Spinal cord (tissue), 10 donors: Measurements from ENCODE around the gene RESF1. TPM values are rescaled to one million over a fixed set of nuclear protein-coding genes. Genes with fewer than 3 reads are reported as not detected.
A peak's percentile ranks its signal among the peaks of the same experiment; 100 is the strongest.

ENCODE experiments used
- DNase-seq, 6 donors: peaks; one replicate each; pipeline versions ENCODE4 v3.0.0 to v3.0.0-alpha.2; 2013 to 2015; ENCODE audit warnings: low spot score in 6 of 6, low read depth in 4 of 6
- H3K27ac ChIP-seq: one replicate; pipeline ENCODE4 v1.5.1; 2013; ENCODE audit warnings: low read depth, low read length, control low read depth
- H3K27me3 ChIP-seq: one replicate; pipeline ENCODE4 v1.6.1; 2013; ENCODE audit warnings: low read length; ENCODE audit not compliant: control insufficient read depth, insufficient read depth
- H3K36me3 ChIP-seq: one replicate; pipeline ENCODE4 v1.6.1; 2013; ENCODE audit warnings: low read length; ENCODE audit not compliant: control insufficient read depth, insufficient read depth
- H3K4me1 ChIP-seq: one replicate; pipeline ENCODE4 v1.6.1; 2013; ENCODE audit warnings: low read length; ENCODE audit not compliant: control insufficient read depth, insufficient read depth
- H3K4me3 ChIP-seq: one replicate; pipeline ENCODE4 v1.5.1; 2013; ENCODE audit warnings: low read depth, low read length, control low read depth
- H3K9me3 ChIP-seq: one replicate; pipeline ENCODE4 v1.6.1; 2013; ENCODE audit warnings: low read length; ENCODE audit not compliant: control insufficient read depth, insufficient read depth
- WGBS: methylation state at CpG from one replicate; pipeline ENCODE4 v1.1.5; 2013; ENCODE audit warnings: missing lambda C conversion rate; ENCODE audit not compliant: insufficient coverage; 5-methylcytosine and 5-hydroxymethylcytosine counted together
- polyA plus RNA-seq, 2 donors: library from polyadenylated mRNA; unstranded; fragments of 120-200 nt; gene quantifications; one replicate each; pipeline ENCODE4 v1.2.1, GENCODE V29; 2013; ENCODE audit not compliant: insufficient read length in 2 of 2
- total RNA-seq, 2 donors: library from RNA; depleted of rRNA in 1 of 2; stranded (reverse); fragments of 120-200 nt in 1 of 2; fragments of >200 nt in 1 of 2; gene quantifications; one replicate each; pipeline versions ENCODE4 v1.2.3 to v1.2.4, GENCODE V29; 2013 to 2014
- donor health status: healthy.

The RESF1 gene
- total and polyA plus RNA-seq, 4 donors: 19.8 to 42.5 (median 27.5) TPM

DNA sequence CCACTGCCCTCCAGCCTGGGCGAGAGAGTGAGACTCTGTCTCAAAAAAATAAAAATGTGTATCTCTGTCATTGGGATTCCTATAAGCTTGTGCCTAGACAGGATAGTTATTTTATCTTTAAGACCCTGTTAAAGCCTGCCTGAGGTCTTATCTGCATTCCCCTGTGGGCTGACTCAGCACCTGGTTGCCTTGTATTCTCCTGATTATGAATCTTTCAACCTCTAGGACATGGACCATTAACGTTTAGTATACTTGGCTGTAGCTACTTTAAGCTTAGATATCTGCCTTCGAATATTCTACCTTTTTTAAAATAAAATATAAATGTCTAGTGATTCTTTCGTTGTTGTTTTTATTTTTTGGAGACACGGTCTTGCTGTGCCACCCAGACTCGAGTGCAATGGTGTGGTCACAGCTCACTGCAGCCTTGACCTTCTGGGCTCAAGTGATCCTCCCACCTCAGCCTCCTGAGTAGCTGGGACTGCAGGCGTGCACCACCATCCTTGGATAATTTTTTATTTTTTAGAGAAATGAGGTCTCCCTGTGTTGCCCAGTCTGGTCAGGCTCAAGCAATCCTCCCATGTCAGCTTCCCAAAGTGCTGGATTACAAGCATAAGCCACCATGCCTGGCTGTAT, 41.3 kb downstream of the RESF1 start:
- H3K27me3 ChIP-seq: no peaks in the 10 kb centered on the region
- H3K27ac ChIP-seq: no peak overlapping the region
- H3K4me1 ChIP-seq: no peaks in the 10 kb centered on the region
- peaks cover 1% of the 10 kb centered on the region for H3K9me3 ChIP-seq
- H3K4me3 ChIP-seq: no peak overlapping the region
- 100% methylated on average over 1 of the region's 7 CpGs for WGBS
- DNase-seq: no peak
- peaks cover 36% of the 10 kb centered on the region for H3K36me3 ChIP-seq

GRCh38 chr12:32002848-32003493, 43.8 kb downstream of the RESF1 start:
- H3K9me3 ChIP-seq: peaks cover 1% of the 10 kb centered on the region
- no peaks in the 10 kb centered on the region for H3K27me3 ChIP-seq
- H3K4me3 ChIP-seq: no peak overlapping the region
- no CpG with 5 or more reads among the region's 1 CpG for WGBS
- no peak overlapping the region for H3K27ac ChIP-seq
- peak in 2 of 6 donors; percentile 8 to 35 for DNase-seq
- H3K4me1 ChIP-seq: no peaks in the 10 kb centered on the region
- H3K36me3 ChIP-seq: peaks cover 18% of the 10 kb centered on the region

DNA sequence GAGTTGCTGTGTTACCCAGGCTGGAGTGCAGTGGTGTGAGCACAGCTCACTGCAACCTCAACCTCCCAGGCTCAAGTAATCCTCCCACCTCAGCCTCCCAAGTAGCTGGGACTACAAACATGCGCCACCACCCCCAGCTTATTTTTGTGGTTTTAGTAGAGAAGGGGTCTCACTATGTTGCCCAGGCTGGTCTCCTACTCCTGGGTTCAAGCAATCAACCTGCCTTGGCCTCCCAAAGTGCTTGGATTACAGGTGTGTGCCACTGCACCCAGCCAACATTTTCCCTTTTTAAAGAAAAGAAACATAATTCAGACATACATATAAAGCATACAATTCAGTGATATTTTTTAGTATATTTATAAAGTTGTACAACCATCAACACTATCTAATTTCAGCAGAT, 44.4 kb downstream of the RESF1 start:
- WGBS: 88% methylated on average over 1 of the region's 1 CpG
- Histone ChIP-seq H3K27ac (no peak overlapping the region), H3K27me3 (no peaks in the 10 kb centered on the region), H3K4me1 (no peaks in the 10 kb centered on the region), H3K9me3 (peaks cover 1% of the 10 kb centered on the region), H3K4me3 (no peak overlapping the region), H3K36me3 (peaks cover 12% of the 10 kb centered on the region)
- DNase-seq: no peak

- Histone ChIP-seq H3K27ac (no peak overlapping the region), H3K27me3 (no peaks in the 10 kb centered on the region), H3K4me1 (no peaks in the 10 kb centered on the region), H3K9me3 (no peaks in the 10 kb centered on the region), H3K4me3 (no peak overlapping the region), H3K36me3 (peaks cover 4% of the 10 kb centered on the region)
- no peak for DNase-seq
- WGBS: 91% methylated on average over 7 of the region's 11 CpGs
Observed at GRCh38 chr12:32005496-32006125, 46.4 kb downstream of the RESF1 start.

Other genes starting within 250 kb of the RESF1 start
- 10 to 100 TPM; 22.3 to 43.9 TPM for gene AMN1, start 230.4 kb upstream of the RESF1 start, total RNA-seq
- 10 to 100 TPM; 37.8 to 41.6 TPM for gene AMN1, start 230.4 kb upstream of the RESF1 start, polyA plus RNA-seq
- 10 to 100 TPM; 19.5 to 51.0 TPM for gene BICD1, start 147.4 kb downstream of the RESF1 start, total RNA-seq
- gene BICD1, start 147.4 kb downstream of the RESF1 start, polyA plus RNA-seq: 10 to 100 TPM; 25.2 to 31.9 TPM